Tibial nerve (tissue), 4 donors: Measurements from ENCODE around the gene ASTN1.

Experiments used
- EP300 ChIP-seq, 2 donors: sonication (generic); formaldehyde crosslinking; IDR thresholded peaks; one replicate each; pipeline ENCODE4 v1.6.1; 2017; ENCODE audit warnings: antibody characterized with exemption in 2 of 2, mild to moderate bottlenecking in 1 of 2
- POLR2A ChIP-seq, 2 donors: fragments of 450-650 bp; IDR thresholded peaks; one replicate each; pipeline ENCODE4 v1.6.1; 2017; ENCODE audit warnings: antibody characterized with exemption in 2 of 2, mild to moderate bottlenecking in 2 of 2, moderate library complexity in 2 of 2
- TF ChIP-seq, protein P1 (sequence below), 5 experiments: fragments of 200-600 bp in 3 of 5; fragments of 450-650 bp in 2 of 5; sonication (generic) in 3 of 5; IDR thresholded peaks; one replicate each; pipeline ENCODE4 v1.5.1; 2016 to 2019; ENCODE audit warnings: antibody characterized with exemption in 5 of 5, mild to moderate bottlenecking in 3 of 5, moderate library complexity in 2 of 5

DNA sequence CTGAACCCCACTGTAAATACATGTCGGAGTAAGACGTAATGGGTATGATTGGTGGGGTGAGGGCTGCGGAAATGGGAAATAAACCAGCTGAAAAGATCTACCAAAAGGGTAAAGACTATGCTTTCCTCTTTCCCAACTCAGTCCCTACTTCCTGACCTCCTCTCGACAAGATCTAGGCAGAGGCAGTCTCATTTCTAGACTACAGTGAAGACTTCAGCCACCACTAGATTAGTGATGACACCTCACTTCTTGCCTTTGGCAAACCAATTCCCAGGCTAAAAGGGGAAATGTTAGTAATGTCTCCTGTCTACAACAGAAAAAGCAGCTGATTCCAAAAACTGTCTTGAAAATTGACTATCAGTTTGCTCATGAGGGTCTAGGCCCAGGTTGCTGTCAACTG, 219.9 kb downstream of the ASTN1 start:
- TF ChIP-seq, protein P1, sequence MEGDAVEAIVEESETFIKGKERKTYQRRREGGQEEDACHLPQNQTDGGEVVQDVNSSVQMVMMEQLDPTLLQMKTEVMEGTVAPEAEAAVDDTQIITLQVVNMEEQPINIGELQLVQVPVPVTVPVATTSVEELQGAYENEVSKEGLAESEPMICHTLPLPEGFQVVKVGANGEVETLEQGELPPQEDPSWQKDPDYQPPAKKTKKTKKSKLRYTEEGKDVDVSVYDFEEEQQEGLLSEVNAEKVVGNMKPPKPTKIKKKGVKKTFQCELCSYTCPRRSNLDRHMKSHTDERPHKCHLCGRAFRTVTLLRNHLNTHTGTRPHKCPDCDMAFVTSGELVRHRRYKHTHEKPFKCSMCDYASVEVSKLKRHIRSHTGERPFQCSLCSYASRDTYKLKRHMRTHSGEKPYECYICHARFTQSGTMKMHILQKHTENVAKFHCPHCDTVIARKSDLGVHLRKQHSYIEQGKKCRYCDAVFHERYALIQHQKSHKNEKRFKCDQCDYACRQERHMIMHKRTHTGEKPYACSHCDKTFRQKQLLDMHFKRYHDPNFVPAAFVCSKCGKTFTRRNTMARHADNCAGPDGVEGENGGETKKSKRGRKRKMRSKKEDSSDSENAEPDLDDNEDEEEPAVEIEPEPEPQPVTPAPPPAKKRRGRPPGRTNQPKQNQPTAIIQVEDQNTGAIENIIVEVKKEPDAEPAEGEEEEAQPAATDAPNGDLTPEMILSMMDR (IDR thresholded peaks at IDR 0.05), result no peak
- TF ChIP-seq POLR2A (IDR thresholded peaks at IDR 0.05), result no peak
- TF ChIP-seq EP300 (IDR thresholded peaks at IDR 0.05), result no peak
